HG02588 (cell line): ENCODE measurements around the gene EIF4G3.

Experiments
- ATAC-seq: cut with Tn5 transposase; IDR thresholded peaks from one replicate; pipeline ENCODE4 v1.9.1; 2021; ENCODE audit warnings: mild to moderate bottlenecking, moderate library complexity; ENCODE audit not compliant: unreplicated experiment

EIF4G3 gene

DNA sequence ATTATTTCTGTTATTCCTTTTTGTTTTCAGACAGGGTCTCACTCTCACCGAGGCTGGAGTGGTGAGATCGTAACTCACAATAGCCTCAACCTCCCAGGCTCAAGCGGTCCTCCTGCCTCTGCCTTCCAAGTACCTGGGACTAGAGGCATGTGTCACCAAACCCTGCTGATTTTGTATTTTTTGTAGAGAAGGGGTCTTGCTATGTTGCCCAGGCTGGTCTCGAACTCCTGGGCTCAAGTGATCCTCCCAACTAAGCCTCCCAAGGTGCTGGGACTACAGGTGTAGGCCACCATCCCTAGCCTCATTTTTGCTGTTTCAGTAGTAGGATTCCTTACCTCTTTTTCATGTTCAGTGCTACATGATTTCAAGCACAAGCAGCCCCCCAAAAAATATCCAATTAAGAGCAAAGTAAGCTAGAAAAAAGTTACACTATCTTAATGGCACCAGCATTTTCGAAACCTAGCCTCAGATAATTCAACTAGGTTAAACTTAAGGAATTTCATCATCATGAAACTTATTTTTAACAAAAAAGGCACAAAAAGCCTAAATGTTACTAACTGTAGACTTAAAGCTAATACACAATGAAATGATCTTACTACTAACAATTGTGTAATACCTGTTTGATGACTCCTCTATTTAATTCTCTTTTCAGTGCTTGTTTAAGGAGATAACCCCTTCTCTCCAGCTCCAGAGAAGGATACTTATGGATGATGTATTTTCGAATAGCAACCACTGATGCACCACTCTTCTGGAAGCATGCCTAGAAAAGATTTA lies 406.2 kb downstream of the EIF4G3 start:
- no peak for ATAC-seq

GRCh38 chr1:20767271-20767670 lies 409.4 kb downstream of the EIF4G3 start:
- ATAC-seq, result no peak

GRCh38 chr1:20763417-20763816 lies 413.3 kb downstream of the EIF4G3 start:
- ATAC-seq, result no peak

DNA sequence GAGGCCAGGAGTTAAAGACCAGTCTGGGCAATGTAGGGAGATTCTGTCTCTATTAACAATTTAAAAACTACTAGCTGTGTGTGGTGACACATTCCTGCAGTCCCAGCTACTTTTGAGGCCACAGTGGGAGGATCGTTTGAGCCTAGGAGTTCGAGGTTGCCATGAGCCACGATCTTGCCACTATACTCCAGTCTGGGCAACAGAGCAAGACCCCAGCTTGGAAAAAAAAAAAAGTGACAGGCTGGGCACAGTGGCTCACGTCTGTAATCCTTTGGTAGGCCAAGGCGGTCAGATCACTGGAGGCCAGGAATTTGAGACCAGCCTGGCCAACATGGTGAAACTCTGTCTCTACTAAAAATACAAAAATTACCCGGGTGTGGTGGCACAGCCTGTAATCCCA lies 416.4 kb downstream of the EIF4G3 start:
- no peak for ATAC-seq
